NCI-H2171 (cell line): ENCODE results near the gene DUOXA1.
"Not testable (repeated sequence)": the region's sequence is repeated elsewhere in the genome, so short reads cannot be mapped to it uniquely, and the experiment has no call there.

ENCODE experiments used
- DNase-seq: peaks from one replicate; lab custom pipeline; 2025; lab: John Stamatoyannopoulos, UW

The DUOXA1 gene

GRCh38 chr15:45150997-45151396 lies 21.3 kb upstream of the DUOXA1 start:
- DNase-seq, result no peak

- DNase-seq, result no peak
Observed at GRCh38 chr15:45150481-45150880, 20.8 kb upstream of the DUOXA1 start.

GRCh38 chr15:45149060-45149459 lies 19.4 kb upstream of the DUOXA1 start:
- no peak for DNase-seq

- DNase-seq, result no peak
Observed at GRCh38 chr15:45148076-45149059, 18.7 kb upstream of the DUOXA1 start.

- DNase-seq, result no peak
Observed at GRCh38 chr15:45147606-45148005, 17.9 kb upstream of the DUOXA1 start.

- no peak for DNase-seq
Observed at GRCh38 chr15:45146405-45146804, 16.7 kb upstream of the DUOXA1 start.

GRCh38 chr15:45144775-45145174 lies 15.1 kb upstream of the DUOXA1 start:
- DNase-seq, result peak; percentile 21

GRCh38 chr15:45143946-45144345 lies 14.3 kb upstream of the DUOXA1 start:
- DNase-seq, result no peak

- DNase-seq, result no peak
Observed at GRCh38 chr15:45143056-45143455, 13.4 kb upstream of the DUOXA1 start.

GRCh38 chr15:45141386-45141785 lies 11.7 kb upstream of the DUOXA1 start:
- DNase-seq, result no peak

GRCh38 chr15:45140557-45141250 lies 11.0 kb upstream of the DUOXA1 start:
- DNase-seq, result no peak

- no peak for DNase-seq
Observed at GRCh38 chr15:45139770-45140169, 10.1 kb upstream of the DUOXA1 start.

GRCh38 chr15:45138814-45139765 lies 9.4 kb upstream of the DUOXA1 start:
- DNase-seq, result no peak

GRCh38 chr15:45137703-45138102 lies 8.0 kb upstream of the DUOXA1 start:
- no peak for DNase-seq

- DNase-seq, result no peak
Observed at GRCh38 chr15:45136378-45136764, 6.7 kb upstream of the DUOXA1 start.

- DNase-seq, result not testable (repeated sequence)
Observed at GRCh38 chr15:45135705-45136377, 6.2 kb upstream of the DUOXA1 start.

GRCh38 chr15:45134682-45135604 lies 5.3 kb upstream of the DUOXA1 start:
- no peak for DNase-seq

GRCh38 chr15:45134046-45134445 lies 4.4 kb upstream of the DUOXA1 start:
- no peak for DNase-seq

- DNase-seq, result peak; percentile 55
Observed at GRCh38 chr15:45133561-45133920, 3.9 kb upstream of the DUOXA1 start.

GRCh38 chr15:45132844-45133560 lies 3.3 kb upstream of the DUOXA1 start:
- no peak for DNase-seq
